Loucy (cell line): Measurements from ENCODE around the gene RSAD1.

Source experiments
- H2AFZ ChIP-seq: fragments of 200-600 bp; sonication (generic); 2 replicates; pipeline ENCODE4 v1.6.0; 2016; ENCODE audit warnings: antibody characterized with exemption, mild to moderate bottlenecking, low read length, moderate library complexity
- H3F3A ChIP-seq: fragments of 200-600 bp; 2 replicates; pipeline ENCODE4 v1.6.0; 2016; ENCODE audit warnings: antibody characterized with exemption, low read depth, mild to moderate bottlenecking
- H3K27me3 ChIP-seq: fragments of 200-600 bp; sonication (generic); 2 replicates; pipeline ENCODE4 v1.6.1; 2014; ENCODE audit warnings: low read length, mild to moderate bottlenecking; ENCODE audit not compliant: insufficient read depth, poor library complexity, severe bottlenecking
- H3K36me3 ChIP-seq: fragments of 200-600 bp; sonication (generic); 2 replicates; pipeline ENCODE4 v1.6.1; 2016; ENCODE audit warnings: low read length; ENCODE audit not compliant: insufficient read depth
- H3K4me1 ChIP-seq: fragments of 200-600 bp; sonication (generic); 2 replicates; pipeline ENCODE4 v1.5.1; 2014; ENCODE audit warnings: low read length, mild to moderate bottlenecking; ENCODE audit not compliant: insufficient read depth, poor library complexity, severe bottlenecking
- H3K4me2 ChIP-seq: fragments of 200-600 bp; sonication (generic); 2 replicates; pipeline ENCODE4 v1.6.0; 2014; ENCODE audit warnings: antibody characterized with exemption, low read length, low read depth, mild to moderate bottlenecking; ENCODE audit not compliant: poor library complexity, severe bottlenecking
- H3K4me3 ChIP-seq: fragments of 200-600 bp; sonication (generic); 2 replicates; pipeline ENCODE4 v1.5.1; 2014; ENCODE audit warnings: low read length, mild to moderate bottlenecking, mixed read lengths; ENCODE audit not compliant: poor library complexity, severe bottlenecking
- H3K79me2 ChIP-seq: fragments of 200-600 bp; sonication (generic); 2 replicates; pipeline ENCODE4 v1.6.1; 2014; ENCODE audit warnings: low read length; ENCODE audit not compliant: insufficient read depth
- H3K9ac ChIP-seq: fragments of 200-600 bp; sonication (generic); 2 replicates; pipeline ENCODE4 v1.6.0; 2014; ENCODE audit warnings: mild to moderate bottlenecking, low read depth, low read length, moderate library complexity; ENCODE audit not compliant: poor library complexity, severe bottlenecking
- H3K9me2 ChIP-seq: fragments of 200-600 bp; sonication (generic); replicated peaks from 2 replicates; pipeline ENCODE4 v1.6.1; 2016; ENCODE audit warnings: low read depth, low read length, mixed read lengths
- H3K9me3 ChIP-seq: fragments of 200-600 bp; sonication (generic); 2 replicates; pipeline ENCODE4 v1.6.1; 2014; ENCODE audit warnings: mild to moderate bottlenecking, antibody characterized with exemption, low read length, low read depth; ENCODE audit not compliant: insufficient read depth
- H4K20me1 ChIP-seq: fragments of 200-600 bp; sonication (generic); 2 replicates; pipeline ENCODE4 v1.6.0; 2014; ENCODE audit warnings: antibody characterized with exemption, low read length, mild to moderate bottlenecking; ENCODE audit not compliant: insufficient read depth, poor library complexity, severe bottlenecking
- EZH2phosphoT487 ChIP-seq: fragments of 200-600 bp; IDR thresholded peaks from 2 replicates; pipeline ENCODE4 v1.6.1; 2018; ENCODE audit warnings: antibody characterized with exemption, mild to moderate bottlenecking, moderate library complexity, borderline replicate concordance
- TF ChIP-seq, protein P1 (sequence below): fragments of 200-600 bp; sonication (generic); conservative IDR thresholded peaks from 2 replicates; pipeline ENCODE4 v1.5.1; 2014; ENCODE audit warnings: mild to moderate bottlenecking, antibody characterized with exemption, low read length

Gene RSAD1

DNA sequence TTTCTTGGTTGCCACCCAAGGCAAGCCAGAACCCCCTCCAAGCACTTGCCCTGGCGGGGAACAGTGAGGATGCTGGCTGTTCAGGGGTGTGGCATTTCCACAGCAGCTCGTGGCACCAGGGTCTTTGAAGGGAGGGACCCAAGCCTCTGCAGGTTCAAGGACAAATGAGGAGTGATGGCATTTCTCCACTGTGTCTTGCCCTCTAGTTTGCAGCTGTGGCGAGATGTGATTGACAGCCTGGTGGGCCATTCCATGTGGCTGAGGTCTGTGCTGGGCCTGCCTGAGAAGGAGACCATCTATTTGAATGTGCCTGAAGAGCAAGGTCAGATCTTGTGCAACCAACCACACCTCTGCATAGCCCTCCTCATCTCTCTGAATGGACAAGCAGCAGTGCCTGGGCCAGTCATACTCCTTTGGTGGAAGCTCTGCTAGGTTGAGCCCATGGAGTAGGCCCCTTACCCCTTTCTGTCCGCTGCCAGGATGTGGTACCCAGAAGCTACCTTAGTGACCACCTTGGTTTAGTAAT is 49.4 kb downstream of the RSAD1 start:
- H3K9me2 ChIP-seq: no peaks in the 10 kb centered on the region
- H3K9me3 ChIP-seq: no peaks in the 10 kb centered on the region
- H3K4me2 ChIP-seq: no peak overlapping the region
- no peaks in the 10 kb centered on the region for H3K36me3 ChIP-seq
- H4K20me1 ChIP-seq: no peaks in the 10 kb centered on the region
- no peak overlapping the region for H2AFZ ChIP-seq
- no peaks in the 10 kb centered on the region for H3K27me3 ChIP-seq
- no peaks in the 10 kb centered on the region for H3K79me2 ChIP-seq
- no peaks in the 10 kb centered on the region for H3F3A ChIP-seq
- TF ChIP-seq, protein P1, sequence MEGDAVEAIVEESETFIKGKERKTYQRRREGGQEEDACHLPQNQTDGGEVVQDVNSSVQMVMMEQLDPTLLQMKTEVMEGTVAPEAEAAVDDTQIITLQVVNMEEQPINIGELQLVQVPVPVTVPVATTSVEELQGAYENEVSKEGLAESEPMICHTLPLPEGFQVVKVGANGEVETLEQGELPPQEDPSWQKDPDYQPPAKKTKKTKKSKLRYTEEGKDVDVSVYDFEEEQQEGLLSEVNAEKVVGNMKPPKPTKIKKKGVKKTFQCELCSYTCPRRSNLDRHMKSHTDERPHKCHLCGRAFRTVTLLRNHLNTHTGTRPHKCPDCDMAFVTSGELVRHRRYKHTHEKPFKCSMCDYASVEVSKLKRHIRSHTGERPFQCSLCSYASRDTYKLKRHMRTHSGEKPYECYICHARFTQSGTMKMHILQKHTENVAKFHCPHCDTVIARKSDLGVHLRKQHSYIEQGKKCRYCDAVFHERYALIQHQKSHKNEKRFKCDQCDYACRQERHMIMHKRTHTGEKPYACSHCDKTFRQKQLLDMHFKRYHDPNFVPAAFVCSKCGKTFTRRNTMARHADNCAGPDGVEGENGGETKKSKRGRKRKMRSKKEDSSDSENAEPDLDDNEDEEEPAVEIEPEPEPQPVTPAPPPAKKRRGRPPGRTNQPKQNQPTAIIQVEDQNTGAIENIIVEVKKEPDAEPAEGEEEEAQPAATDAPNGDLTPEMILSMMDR: no peak
- no peak overlapping the region for H3K9ac ChIP-seq
- H3K4me1 ChIP-seq: no peaks in the 10 kb centered on the region
- H3K4me3 ChIP-seq: no peak overlapping the region

DNA sequence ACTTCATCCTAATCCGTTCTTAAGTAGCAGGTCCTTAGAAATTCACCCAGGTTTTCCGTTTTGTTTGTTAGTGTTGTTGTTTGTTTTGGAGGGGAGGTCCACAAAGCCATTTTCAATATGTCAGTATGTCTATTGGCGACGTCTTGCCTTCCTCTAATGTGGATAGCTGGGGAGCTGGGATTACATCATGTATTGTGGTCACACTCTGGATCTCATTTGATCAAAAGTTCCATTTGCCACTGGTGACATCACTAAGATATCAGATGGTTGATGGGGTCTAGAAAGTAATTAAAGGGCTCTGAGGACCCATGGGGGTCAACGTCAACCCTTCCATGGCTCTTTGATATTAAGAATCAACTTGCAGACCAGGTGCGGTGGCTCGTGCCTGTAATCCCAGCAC is 51.2 kb downstream of the RSAD1 start:
- no peaks in the 10 kb centered on the region for H3K27me3 ChIP-seq
- no peak for TF ChIP-seq EZH2phosphoT487
- H3K79me2 ChIP-seq: no peaks in the 10 kb centered on the region
- H3K4me2 ChIP-seq: no peak overlapping the region
- no peak overlapping the region for H3K4me3 ChIP-seq
- no peaks in the 10 kb centered on the region for H3K9me2 ChIP-seq
- H3K9me3 ChIP-seq: no peaks in the 10 kb centered on the region
- no peaks in the 10 kb centered on the region for H4K20me1 ChIP-seq
- H2AFZ ChIP-seq: no peak overlapping the region
- H3K4me1 ChIP-seq: no peaks in the 10 kb centered on the region
- no peaks in the 10 kb centered on the region for H3F3A ChIP-seq
- H3K36me3 ChIP-seq: no peaks in the 10 kb centered on the region
- no peak overlapping the region for H3K9ac ChIP-seq

DNA sequence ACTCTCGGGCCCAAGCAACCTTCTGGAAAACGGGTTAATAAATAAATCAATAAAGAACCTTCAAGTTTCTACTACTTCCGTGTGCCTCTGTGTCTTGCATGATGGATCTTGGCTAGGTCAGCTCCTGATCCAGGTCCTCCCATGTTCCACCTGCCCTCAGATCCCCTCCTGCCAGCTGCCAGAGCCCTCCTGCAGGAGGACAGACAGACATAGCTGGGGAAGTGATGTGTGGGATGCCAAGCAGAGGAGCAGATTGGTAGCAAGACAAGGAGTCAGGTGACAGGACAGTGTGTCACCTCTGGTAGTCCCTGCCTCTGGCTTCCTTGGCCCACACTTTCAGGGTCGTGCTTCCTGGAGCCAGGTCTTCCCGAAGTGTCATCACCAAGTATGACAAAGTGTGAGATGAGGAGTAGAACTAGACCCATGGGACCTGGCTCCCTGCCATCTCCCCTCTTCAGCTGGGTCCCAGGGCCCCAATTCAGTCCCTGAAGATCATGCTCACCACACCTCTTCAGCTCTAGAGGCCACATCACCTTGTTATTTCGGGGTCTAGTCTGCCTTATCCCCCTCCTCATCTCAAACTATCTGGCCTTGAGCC is 52.9 kb downstream of the RSAD1 start:
- H3K27me3 ChIP-seq: no peaks in the 10 kb centered on the region
- no peaks in the 10 kb centered on the region for H3K79me2 ChIP-seq
- H3K9me3 ChIP-seq: no peaks in the 10 kb centered on the region
- H3K9me2 ChIP-seq: no peaks in the 10 kb centered on the region
- no peak overlapping the region for H2AFZ ChIP-seq
- H4K20me1 ChIP-seq: no peaks in the 10 kb centered on the region
- H3F3A ChIP-seq: no peaks in the 10 kb centered on the region
- no peaks in the 10 kb centered on the region for H3K4me1 ChIP-seq
- H3K4me3 ChIP-seq: no peak overlapping the region
- H3K36me3 ChIP-seq: no peaks in the 10 kb centered on the region
- H3K9ac ChIP-seq: no peak overlapping the region
- no peak overlapping the region for H3K4me2 ChIP-seq
- TF ChIP-seq, protein P1: no peak
- TF ChIP-seq EZH2phosphoT487: no peak

DNA sequence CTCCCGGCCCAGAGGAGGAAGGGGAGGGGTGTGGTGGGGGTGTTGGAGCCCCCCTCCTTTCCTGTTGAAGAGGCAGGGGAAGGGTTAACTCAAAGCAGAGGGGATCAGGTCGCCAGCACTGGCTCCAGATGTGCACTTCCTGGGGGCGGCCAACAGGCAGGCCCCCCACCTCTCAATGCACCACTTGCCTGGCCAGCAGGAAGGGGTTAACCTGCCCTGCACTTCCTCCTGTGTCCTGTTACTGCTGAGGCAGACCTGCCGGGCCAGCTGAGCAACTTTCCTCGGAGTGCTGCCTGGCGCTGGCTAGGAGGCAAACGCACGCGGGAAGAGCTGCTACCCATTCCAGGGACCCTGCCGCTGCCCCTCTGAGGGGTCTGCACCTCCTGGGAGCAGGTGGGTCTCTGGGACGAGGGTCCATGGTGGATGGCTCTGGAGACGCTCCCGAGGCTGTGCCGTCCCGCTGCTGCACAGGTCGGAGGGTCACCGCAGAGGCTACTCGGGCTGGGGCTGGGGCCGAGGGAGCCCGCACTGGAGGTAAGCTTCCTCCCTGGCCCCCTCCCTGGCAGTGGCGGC is 53.9 kb downstream of the RSAD1 start, which contains the start of gene EPN3:
TSS of gene EPN3 (plus strand) at position 284 of the 573 bp plus-strand sequence. CDS start 3,822 bp downstream, outside the sequence.
- H3K9me2 ChIP-seq: no peaks in the 10 kb centered on the region
- H3K4me2 ChIP-seq: no peak within 1 kb of the TSS
- H3K4me3 ChIP-seq: no peak within 1 kb of the TSS
- TF ChIP-seq, protein P1: no peak
- TF ChIP-seq EZH2phosphoT487: no peak
- no peak within 1 kb of the TSS for H2AFZ ChIP-seq
- no peaks in the 10 kb centered on the region for H3K9me3 ChIP-seq
- no peaks in the 10 kb centered on the region for H3K27me3 ChIP-seq
- no peaks in the 10 kb centered on the region for H4K20me1 ChIP-seq
- no peak within 1 kb of the TSS for H3K9ac ChIP-seq
- H3K36me3 ChIP-seq: no peaks in the 10 kb centered on the region
- H3K79me2 ChIP-seq: no peaks in the 10 kb centered on the region
- H3F3A ChIP-seq: no peaks in the 10 kb centered on the region
- H3K4me1 ChIP-seq: no peaks in the 10 kb centered on the region
